HG02943 (cell line): Measurements from ENCODE around the gene LMF2.
A peak's percentile ranks its signal among the peaks of the same experiment; 100 is the strongest.

Experiments used
- ATAC-seq: cut with Tn5 transposase; IDR thresholded peaks from one replicate; pipeline ENCODE4 v1.9.1; 2021; ENCODE audit warnings: mild to moderate bottlenecking, low read depth, moderate library complexity; ENCODE audit not compliant: unreplicated experiment

Gene LMF2

GRCh38 chr22:50483556-50483955 lies 23.9 kb downstream of the LMF2 start:
- no peak for ATAC-seq

- no peak for ATAC-seq
These were observed 24.4 kb downstream of the LMF2 start for GRCh38 chr22:50483106-50483505.

DNA sequence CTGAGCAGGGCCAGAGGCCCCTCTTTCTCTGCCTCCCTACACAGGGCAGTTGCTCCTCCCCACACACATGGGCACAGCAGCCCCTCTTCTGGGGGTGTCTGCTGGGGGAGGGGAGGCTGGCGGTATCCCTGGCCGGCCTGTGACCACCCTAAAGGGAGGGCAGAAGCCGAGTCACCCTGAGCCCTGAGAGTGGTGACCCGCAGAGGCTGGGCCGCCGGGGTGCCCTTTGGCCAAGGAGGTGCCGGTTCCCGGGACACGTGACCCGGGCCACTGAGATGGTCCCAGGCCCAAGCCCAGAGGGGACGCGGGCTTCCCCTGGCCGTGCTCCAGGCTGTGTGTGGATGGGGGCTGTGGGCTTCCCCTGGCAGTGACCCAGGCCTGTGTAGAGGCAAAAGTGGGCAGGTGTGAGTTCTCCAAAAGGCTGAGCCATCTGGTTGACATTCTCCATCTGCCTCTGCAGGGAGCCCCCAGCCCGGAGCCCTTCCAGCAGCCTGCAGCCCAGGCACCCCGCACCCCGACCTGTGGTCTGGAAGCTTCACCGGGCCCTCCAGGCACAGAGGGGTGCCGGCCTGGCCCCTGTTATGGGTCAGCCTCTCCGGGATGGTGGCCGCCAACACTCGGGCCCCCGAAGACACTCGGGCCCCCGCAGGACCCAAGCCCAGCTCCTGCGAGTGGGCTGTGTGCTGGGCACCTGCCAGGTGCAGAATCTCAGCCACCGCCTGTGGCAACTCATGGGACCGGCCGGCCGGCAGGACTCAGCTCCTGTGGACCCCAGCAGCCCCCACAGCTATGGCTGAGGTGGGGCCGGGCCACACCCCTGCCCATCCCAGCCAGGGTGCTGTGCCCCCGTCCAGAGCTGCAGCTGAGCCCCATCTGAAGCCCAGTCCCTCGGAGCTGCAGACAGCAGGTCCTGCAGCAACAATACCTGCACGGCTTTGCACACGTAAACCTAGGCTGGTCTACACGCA lies 25.1 kb downstream of the LMF2 start:
- no peak for ATAC-seq

DNA sequence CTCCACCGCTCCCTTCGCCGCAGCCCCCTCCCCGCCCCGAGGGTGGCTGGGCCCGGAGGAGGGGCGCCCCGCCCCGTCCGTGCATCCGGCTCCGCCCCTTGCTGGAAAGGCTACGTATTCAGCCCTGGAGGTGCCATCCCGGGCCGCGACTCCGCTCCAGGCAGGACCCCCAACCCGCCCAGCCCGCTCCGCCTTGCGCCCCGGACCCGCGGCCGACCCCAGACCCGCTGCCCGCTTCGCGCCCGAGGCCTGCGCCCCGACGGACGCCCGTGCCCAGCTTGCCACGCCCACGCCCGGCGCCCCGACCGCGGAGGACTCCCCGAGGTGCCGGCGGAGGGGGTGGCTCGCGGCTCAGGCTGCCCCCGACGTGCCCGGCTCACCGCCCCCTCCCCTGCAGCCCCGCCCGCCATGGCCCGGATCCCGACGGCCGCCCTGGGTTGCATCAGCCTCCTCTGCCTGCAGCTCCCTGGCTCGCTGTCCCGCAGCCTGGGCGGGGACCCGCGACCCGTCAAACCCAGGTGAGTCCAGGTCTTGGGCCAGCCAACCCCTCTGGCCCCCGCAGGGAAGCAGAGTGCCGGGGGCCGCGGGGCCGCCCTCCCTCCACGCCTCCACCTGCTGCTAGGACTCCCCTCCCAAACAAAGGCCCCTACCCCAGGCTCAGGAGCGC lies 25.9 kb downstream of the LMF2 start, which contains the start of gene ADM2:
ADM2 (plus strand) TSS at position 104 of the 667 bp plus-strand sequence; CDS start at position 409, 305 bp downstream.
- ATAC-seq, result no peak

GRCh38 chr22:50481045-50481439 lies 26.5 kb downstream of the LMF2 start:
- ATAC-seq, result no peak

DNA sequence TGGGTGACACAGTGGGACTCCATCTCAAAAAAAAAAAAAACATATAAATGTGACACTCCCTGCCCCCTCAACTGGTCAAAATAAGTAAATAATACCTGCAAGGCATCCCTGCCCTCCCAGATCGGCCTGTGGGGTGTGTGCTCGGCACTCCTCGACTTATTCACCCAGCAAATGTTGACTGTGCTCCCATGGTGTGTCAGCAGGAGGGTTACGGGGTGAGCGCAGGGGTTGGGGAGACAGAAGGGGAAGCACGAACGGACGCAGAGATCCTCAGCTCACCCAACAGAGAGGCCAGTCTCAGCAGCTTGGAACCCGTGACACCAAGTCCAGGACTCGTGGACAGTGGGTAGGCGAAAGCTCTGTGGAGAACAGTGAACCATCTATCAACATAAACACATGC lies 27.8 kb downstream of the LMF2 start:
- ATAC-seq, result no peak

GRCh38 chr22:50477923-50478322 lies 29.6 kb downstream of the LMF2 start:
- ATAC-seq, result no peak

DNA sequence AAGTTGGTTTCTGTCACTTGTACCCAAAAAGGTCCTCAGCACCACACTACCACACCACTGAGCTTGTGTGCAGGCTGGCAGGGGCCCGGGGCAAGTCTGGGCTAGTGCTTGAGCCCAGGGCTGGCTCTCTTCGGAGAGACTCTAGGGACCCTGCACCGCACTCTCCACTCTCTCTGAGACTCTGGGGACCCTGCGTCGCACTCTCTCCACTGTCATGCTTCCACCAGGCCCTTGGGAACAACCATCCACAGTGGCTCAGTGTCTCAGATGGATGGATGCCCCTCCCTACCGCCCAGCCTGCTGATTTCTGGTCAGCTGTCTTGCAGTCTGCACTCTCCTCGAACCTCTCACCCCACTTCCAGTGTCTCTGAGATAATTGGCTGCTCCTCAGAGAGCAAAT lies 30.6 kb downstream of the LMF2 start:
- ATAC-seq, result no peak

- ATAC-seq, result no peak
These were observed 31.9 kb downstream of the LMF2 start for GRCh38 chr22:50475652-50476002.

- ATAC-seq, result no peak
These were observed 32.5 kb downstream of the LMF2 start, which contains the start of gene SBF1 for GRCh38 chr22:50474710-50475651. TSS of gene SBF1 (minus strand) at chr22:50475035. CDS start at chr22:50474840, 195 bp downstream.

DNA sequence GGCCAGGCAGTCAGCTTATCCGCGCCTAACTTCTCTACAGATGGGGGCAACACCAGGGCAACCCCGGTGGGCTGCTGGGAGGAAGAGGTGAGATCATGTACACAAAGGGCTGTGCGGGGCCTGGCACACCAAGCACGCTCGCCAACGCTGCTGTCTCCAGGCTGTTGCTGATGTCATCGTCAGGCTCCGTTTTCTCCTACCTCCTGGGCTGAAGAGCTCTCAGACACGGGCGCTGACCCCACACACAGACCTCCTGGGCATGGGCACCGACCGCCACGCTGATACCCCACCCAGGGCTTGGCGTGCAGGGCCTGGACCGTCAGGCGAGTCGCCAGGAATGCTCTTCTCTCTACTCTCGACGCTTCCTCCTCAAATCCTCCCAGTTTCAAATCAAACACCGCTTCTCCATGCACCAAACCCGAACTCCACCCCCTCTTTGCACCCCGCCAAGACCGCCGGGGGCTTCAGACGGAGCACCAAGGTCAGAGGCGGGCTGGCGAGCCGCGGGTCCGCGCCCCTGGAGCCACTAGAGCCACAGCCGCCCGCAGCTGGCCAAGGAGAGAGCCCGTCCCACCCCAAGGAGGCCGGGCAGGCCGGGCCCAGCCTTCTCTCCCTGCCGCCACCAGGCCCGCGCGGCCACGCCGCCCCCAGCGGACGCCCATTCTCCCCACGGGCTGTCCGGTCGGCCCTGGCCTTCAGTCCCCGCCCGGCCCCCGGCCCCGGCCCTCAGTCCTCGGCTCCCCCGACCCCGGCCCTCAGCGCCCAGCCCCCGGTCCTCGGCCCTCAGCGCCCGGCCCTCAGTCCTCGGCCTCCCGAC lies 33.4 kb downstream of the LMF2 start:
- ATAC-seq, result no peak

GRCh38 chr22:50473088-50473487 lies 34.4 kb downstream of the LMF2 start:
- ATAC-seq, result no peak

DNA sequence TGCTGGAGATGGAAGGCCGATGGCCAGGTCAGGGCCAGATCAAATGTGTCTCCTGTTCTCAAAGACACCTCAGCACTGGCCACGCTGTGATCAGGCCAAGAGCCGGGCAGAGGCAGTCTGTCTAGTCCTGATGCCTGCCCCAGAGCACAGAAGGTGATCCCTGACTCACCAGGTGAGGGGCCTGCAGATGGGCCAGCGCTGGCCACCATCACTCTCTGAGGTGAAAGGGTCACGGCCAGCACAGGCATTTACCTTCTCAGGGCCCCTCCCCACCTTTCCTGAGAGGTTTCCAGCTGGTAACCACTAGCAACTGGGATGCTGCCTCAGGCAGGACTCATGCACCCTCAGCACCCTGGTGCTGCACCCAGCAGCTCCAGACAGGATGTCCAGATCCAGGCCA lies 35.5 kb downstream of the LMF2 start:
- ATAC-seq, result no peak

GRCh38 chr22:50471197-50471847 lies 36.2 kb downstream of the LMF2 start:
- no peak for ATAC-seq

GRCh38 chr22:50470491-50470890 lies 37.0 kb downstream of the LMF2 start:
- no peak for ATAC-seq

DNA sequence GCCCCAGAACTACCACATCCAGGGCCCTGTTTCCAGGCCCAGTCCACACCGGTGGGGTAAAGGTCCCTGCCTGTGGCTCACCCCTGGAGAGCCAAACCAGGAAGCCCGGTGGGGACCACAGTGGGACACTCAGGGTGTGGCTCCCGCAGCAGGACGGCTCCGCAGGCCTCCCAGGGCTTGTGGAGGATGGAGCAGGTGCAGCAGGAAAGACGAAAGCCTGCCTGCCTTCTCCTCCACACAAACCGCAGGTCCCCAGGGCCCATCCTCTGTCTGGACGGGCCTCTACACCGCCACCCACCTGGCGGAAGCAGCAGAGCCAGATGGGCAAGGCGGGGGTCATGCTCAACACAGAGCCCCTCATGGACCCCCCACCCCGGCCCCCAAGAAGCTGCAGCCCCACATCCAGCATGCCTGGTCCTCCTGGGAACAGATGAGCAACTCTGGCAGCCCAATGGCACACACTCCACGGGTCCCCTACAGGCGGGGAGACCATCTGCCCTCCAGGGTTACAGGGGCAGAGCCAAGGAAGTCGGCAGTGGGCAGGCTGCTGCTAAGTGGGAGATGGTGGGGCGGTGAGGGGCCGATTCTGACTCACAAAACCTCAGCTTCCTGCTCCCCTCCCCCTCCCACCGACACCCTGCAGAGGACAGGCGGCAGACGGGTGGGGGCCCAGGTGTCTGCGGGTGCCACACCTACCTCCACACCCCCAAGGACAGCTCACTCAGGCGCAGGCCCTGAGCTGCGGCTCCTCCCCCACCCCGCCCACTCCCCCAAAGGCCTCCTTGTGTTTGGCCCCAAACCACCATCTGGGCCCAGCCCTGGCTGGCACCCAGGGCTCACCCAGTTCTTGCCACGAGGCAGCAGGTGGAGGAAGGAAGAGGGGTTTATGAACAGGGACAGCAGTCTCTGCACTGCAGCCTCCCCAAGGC lies 37.9 kb downstream of the LMF2 start:
- ATAC-seq, result peak; percentile 56

DNA sequence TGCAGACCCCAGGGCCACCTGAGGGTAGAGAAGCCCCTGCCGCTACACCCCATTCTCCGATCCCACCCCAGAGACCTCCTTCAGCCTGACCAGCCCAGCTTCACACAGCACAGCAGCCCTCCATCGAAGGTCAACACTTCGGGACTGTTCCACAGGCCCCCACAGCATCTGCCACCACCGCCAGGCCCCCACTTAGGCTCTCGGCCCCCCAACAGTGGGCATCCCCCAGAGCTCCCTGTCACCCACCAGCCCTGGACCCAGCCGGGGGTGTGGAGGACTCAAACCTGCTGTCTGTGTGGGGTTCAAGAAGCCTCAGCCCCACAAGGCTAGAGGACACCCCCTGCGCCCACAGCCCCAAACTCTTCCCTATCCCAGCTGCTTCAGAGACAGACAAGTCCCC lies 38.9 kb downstream of the LMF2 start:
- ATAC-seq, result no peak

DNA sequence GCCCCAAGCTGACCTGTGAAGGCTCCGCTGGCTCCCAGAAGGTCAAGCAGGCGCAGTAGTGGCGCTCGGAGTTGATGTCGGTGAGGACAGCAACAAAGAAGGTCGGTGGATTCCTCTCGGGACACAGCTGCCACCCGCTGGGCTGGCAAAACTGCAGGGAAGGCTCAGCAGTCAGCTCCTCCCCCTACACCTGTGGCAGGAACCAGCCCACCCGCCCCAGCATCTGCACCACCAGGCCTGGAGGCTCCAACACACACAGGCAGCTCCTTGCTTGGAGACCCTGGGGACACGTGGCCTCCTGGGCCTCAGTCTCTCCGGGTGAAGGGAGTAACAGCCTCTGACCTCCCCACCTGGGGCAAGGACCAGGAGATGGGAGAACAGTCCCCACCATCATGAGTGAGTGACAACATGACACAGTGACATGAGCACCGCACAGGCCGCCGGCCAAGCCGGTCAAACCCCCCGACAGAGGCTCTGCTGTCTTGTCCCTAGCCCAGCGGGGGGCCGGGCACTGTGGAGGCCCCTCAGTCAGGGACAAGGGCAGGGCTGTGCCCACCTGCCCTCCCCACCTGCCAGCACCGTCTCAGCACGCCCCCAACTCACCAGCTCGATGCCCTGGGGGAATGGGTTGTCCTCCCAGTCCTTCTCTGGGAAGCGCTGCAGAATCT lies 39.6 kb downstream of the LMF2 start:
- ATAC-seq, result no peak
